HCT116 (cell line): Measurements from ENCODE around the gene SZRD1. TPM values are rescaled to one million over a fixed set of nuclear protein-coding genes. Genes with fewer than 3 reads are reported as not detected.

ENCODE experiments used
- ATAC-seq: fragments of 200-7000 bp; cut with Tn5 transposase; 2 replicates; pipeline ENCODE4 v1.9.1; 2020; ENCODE audit warnings: mild to moderate bottlenecking, moderate library complexity
- BruUV-seq: library from RNA; stranded (reverse); fragments of 400-500 nt; replicated peaks from 2 replicates; lab custom pipeline; 2021; lab: Mats Ljungman, UMichigan
- CTCF ChIA-PET: fragments of 300-600 bp; sonication (Branson Sonifier 250); formaldehyde crosslinking; loops from one replicate; lab custom pipeline; 2021; ENCODE audit warnings: antibody characterized with exemption; lab: Charles Lee
- POLR2A ChIA-PET: fragments of 300-600, 350-600 bp; sonication (Branson Sonifier 250); formaldehyde crosslinking; loops from one replicate; lab custom pipeline; 2021; ENCODE audit warnings: antibody characterized with exemption; lab: Charles Lee
- RAD21 ChIA-PET, 2 experiments: fragments of 300-600 bp; sonication (Branson Sonifier 250); formaldehyde crosslinking; loops; one replicate each; lab custom pipeline; 2023; ENCODE audit warnings: low total read pairs in 2 of 2; ENCODE audit not compliant: uncharacterized antibody in 2 of 2, unreplicated experiment in 2 of 2, low non-redundant PET in 1 of 2; lab: Charles Lee
- DNase-seq: peaks from one replicate; pipeline ENCODE4 v3.0.0-alpha.2; 2010; ENCODE audit warnings: low read depth, low spot score
- H2AFZ ChIP-seq: fragments of 200-600 bp; shearing (Covaris generic), sonication (generic); 2 replicates; pipeline ENCODE4 v1.6.1; 2017; ENCODE audit warnings: low read depth, mixed run types, mixed read lengths, antibody characterized with exemption, low read length; ENCODE audit not compliant: poor library complexity, severe bottlenecking
- H3K27ac ChIP-seq: 2 replicates; pipeline ENCODE4 v1.5.1; 2012; ENCODE audit warnings: low read depth, low read length
- H3K27me3 ChIP-seq: fragments of 200-600 bp; sonication (generic); 2 replicates; pipeline ENCODE4 v1.6.1; 2016; ENCODE audit warnings: mixed run types, low read length, mixed read lengths; ENCODE audit not compliant: insufficient read depth
- H3K36me3 ChIP-seq, 2 experiments: fragments of 200-500 bp in 1 of 2; fragments of 200-600 bp in 1 of 2; sonication (Bioruptor generic) in 1 of 2; sonication (generic) in 1 of 2; 2 replicates each; pipeline versions ENCODE4 v1.5.1 to v1.6.1; 2014 to 2016; ENCODE audit warnings: low read length in 2 of 2, inconsistent platforms in 1 of 2, mixed read lengths in 1 of 2, mixed run types in 1 of 2; ENCODE audit not compliant: insufficient read depth in 2 of 2, control insufficient read depth in 1 of 2
- H3K4me1 ChIP-seq, 2 experiments: fragments of 200-600 bp in 1 of 2; sonication (generic) in 1 of 2; 2 replicates each; pipeline versions ENCODE4 v1.5.1 to v1.6.1; 2012 to 2017; ENCODE audit warnings: low read length in 2 of 2, inconsistent platforms in 1 of 2, mild to moderate bottlenecking in 1 of 2, mixed read lengths in 1 of 2, mixed run types in 1 of 2, moderate library complexity in 1 of 2; ENCODE audit not compliant: insufficient read depth in 2 of 2, control insufficient read depth in 1 of 2
- H3K4me2 ChIP-seq: fragments of 200-600 bp; sonication (generic); 2 replicates; pipeline ENCODE4 v1.6.1; 2017; ENCODE audit warnings: mixed run types, low read length, mixed read lengths
- H3K4me3 ChIP-seq, 2 experiments: fragments of 200-600 bp in 1 of 2; sonication (generic) in 1 of 2; replicated peaks in 1 of 2; 2 replicates each; pipeline ENCODE4 v1.5.1; 2011 to 2016; ENCODE audit warnings: low read length in 2 of 2, control low read depth in 1 of 2, low read depth in 1 of 2, mild to moderate bottlenecking in 1 of 2, mixed read lengths in 1 of 2, mixed run types in 1 of 2
- H3K79me2 ChIP-seq: fragments of 200-600 bp; sonication (generic); 2 replicates; pipeline ENCODE4 v1.6.1; 2017; ENCODE audit warnings: mild to moderate bottlenecking, mixed run types, low read length, moderate library complexity, mixed read lengths; ENCODE audit not compliant: insufficient read depth
- H3K9ac ChIP-seq: fragments of 200-600 bp; sonication (generic); 2 replicates; pipeline ENCODE4 v1.6.1; 2016; ENCODE audit warnings: low read length, mixed read lengths
- H3K9me2 ChIP-seq: fragments of 200-600 bp; sonication (generic), shearing (Covaris generic); 2 replicates; pipeline ENCODE4 v1.6.1; 2017; ENCODE audit warnings: mixed run types, mild to moderate bottlenecking, moderate library complexity; ENCODE audit not compliant: insufficient read depth
- H3K9me3 ChIP-seq, 2 experiments: fragments of 200-500 bp in 1 of 2; fragments of 200-600 bp in 1 of 2; sonication (Bioruptor generic) in 1 of 2; sonication (generic) in 1 of 2; 2 replicates each; pipeline ENCODE4 v1.6.1; 2014 to 2017; ENCODE audit warnings: low read length in 2 of 2, mixed read lengths in 2 of 2, inconsistent platforms in 1 of 2, low read depth in 1 of 2, mild to moderate bottlenecking in 1 of 2, mixed run types in 1 of 2, moderate library complexity in 1 of 2; ENCODE audit not compliant: control insufficient read depth in 1 of 2, insufficient read depth in 1 of 2
- H4K20me1 ChIP-seq: fragments of 200-600 bp; sonication (generic), shearing (Covaris generic); 2 replicates; pipeline ENCODE4 v1.6.1; 2017; ENCODE audit warnings: mixed run types, mild to moderate bottlenecking, moderate library complexity; ENCODE audit not compliant: insufficient read depth
- CBX3 ChIP-seq: IDR thresholded peaks from 2 replicates; pipeline ENCODE4 v1.6.1; 2012; ENCODE audit warnings: low read depth
- CTCF ChIP-seq, 3 experiments: fragments of 200-600 bp in 1 of 3; sonication (generic) in 1 of 3; IDR thresholded peaks in 2 of 3; conservative IDR thresholded peaks in 1 of 3; 2 replicates each; pipeline ENCODE4 v1.5.1; 2012 to 2017; ENCODE audit warnings: low read depth in 2 of 3, low read length in 2 of 3, antibody characterized with exemption in 1 of 3, borderline replicate concordance in 1 of 3, control low read depth in 1 of 3, mild to moderate bottlenecking in 1 of 3, mixed read lengths in 1 of 3, mixed run types in 1 of 3, moderate library complexity in 1 of 3; ENCODE audit not compliant: insufficient read depth in 1 of 3
- ELF1 ChIP-seq: IDR thresholded peaks from 2 replicates; pipeline ENCODE4 v1.6.1; 2012; ENCODE audit warnings: low read depth, borderline replicate concordance
- FOSL1 ChIP-seq: IDR thresholded peaks from 2 replicates; pipeline ENCODE4 v1.6.1; 2012; ENCODE audit warnings: low read depth
- JUND ChIP-seq: IDR thresholded peaks from 2 replicates; pipeline ENCODE4 v1.6.1; 2012
- POLR2A ChIP-seq: IDR thresholded peaks from 2 replicates; pipeline ENCODE4 v1.7.0; 2011; ENCODE audit warnings: borderline replicate concordance; ENCODE audit not compliant: insufficient read depth, insufficient read length; ENCODE audit errors: extremely low read depth
- REST ChIP-seq: IDR thresholded peaks from 2 replicates; pipeline ENCODE4 v1.6.1; 2012; ENCODE audit warnings: low read depth
- SP1 ChIP-seq: IDR thresholded peaks from 2 replicates; pipeline ENCODE4 v1.6.1; 2012; ENCODE audit warnings: low read depth
- SRF ChIP-seq: IDR thresholded peaks from 2 replicates; pipeline ENCODE4 v1.6.1; 2012; ENCODE audit warnings: low read depth
- TCF7L2 ChIP-seq: IDR thresholded peaks from 2 replicates; pipeline ENCODE4 v1.7.0; 2011; ENCODE audit warnings: borderline replicate concordance, inconsistent platforms; ENCODE audit not compliant: insufficient read depth, insufficient read length; ENCODE audit errors: extremely low read depth
- YY1 ChIP-seq: IDR thresholded peaks from 2 replicates; pipeline ENCODE4 v1.6.1; 2011; ENCODE audit warnings: low read length, low read depth, moderate library complexity, mild to moderate bottlenecking; ENCODE audit not compliant: insufficient replicate concordance; ENCODE audit errors: extremely low read depth
- ZBTB33 ChIP-seq: IDR thresholded peaks from 2 replicates; pipeline ENCODE4 v1.6.1; 2011; ENCODE audit warnings: mild to moderate bottlenecking, low read length, moderate library complexity; ENCODE audit not compliant: insufficient replicate concordance; ENCODE audit errors: extremely low read depth
- intact Hi-C: fragments of 100-400 bp; cut with micrococcal nuclease; formaldehyde crosslinking; loops from 2 replicates; pipeline ENCODE4 v1.10.0; 2022
- total RNA-seq: library from RNA; stranded (reverse); gene quantifications from one replicate; pipeline ENCODE4 v1.2.1, GENCODE V29; 2021; ENCODE audit not compliant: unreplicated experiment

SZRD1 gene
- total RNA-seq, 1 experiment from 2014 or later: 141 TPM

GRCh38 chr1:16442941-16443340, 75.9 kb downstream of the SZRD1 start (continued):
- no peak for TF ChIP-seq ZBTB33
- no peak for TF ChIP-seq CBX3
- TF ChIP-seq POLR2A: no peak
- no peak for TF ChIP-seq ELF1
- TF ChIP-seq YY1: no peak

GRCh38 chr1:16443975-16444770, 77.1 kb downstream of the SZRD1 start:
- no peak for DNase-seq
- H4K20me1 ChIP-seq: no peaks in the 10 kb centered on the region
- H3K79me2 ChIP-seq: peaks cover 37% of the 10 kb centered on the region
- H3K4me2 ChIP-seq: no peak overlapping the region
- peaks cover 4 to 13% of the 10 kb centered on the region in 2 experiments; a peak in 3 of 4 replicates for H3K4me1 ChIP-seq
- ChIA-PET POLR2A (no interaction called here), CTCF (interaction anchor here (1.1 kb wide), 1 partner anchor 177 kb away, joined by 3 read pairs; no protein-coding TSS in a partner anchor), RAD21 (no interaction called here)
- no peaks in the 10 kb centered on the region for H3K9me3 ChIP-seq
- intact Hi-C loops: no loop called here
- no peak overlapping the region for H3K4me3 ChIP-seq
- no peak overlapping the region for H3K27ac ChIP-seq
- no peak overlapping the region for H2AFZ ChIP-seq
- H3K9me2 ChIP-seq: no peaks in the 10 kb centered on the region
- H3K36me3 ChIP-seq: peaks cover 22 to 32% of the 10 kb centered on the region in 2 experiments
- no peaks in the 10 kb centered on the region for H3K27me3 ChIP-seq
- no peak overlapping the region for H3K9ac ChIP-seq
- no TSS peak for BruUV-seq
- no peak for ATAC-seq
- TF ChIP-seq JUND (no peak), TCF7L2 (no peak), ZBTB33 (no peak), FOSL1 (no peak), ELF1 (no peak), CTCF (IDR thresholded peaks at IDR 0.05 in 2 of 3, conservative IDR thresholded peaks at IDR 0.05 in 1 of 3; ENCODE audit: borderline replicate concordance in 1 of 3, insufficient read depth in 1 of 3, low read depth in 2 of 3, low read length in 2 of 3) (no peak), SP1 (no peak), CBX3 (no peak), YY1 (no peak), SRF (no peak), REST (no peak)
